ENCODE measurements around the gene ESAM.
A peak's percentile ranks its signal among the peaks of the same experiment; 100 is the strongest.

The ESAM gene

DNA sequence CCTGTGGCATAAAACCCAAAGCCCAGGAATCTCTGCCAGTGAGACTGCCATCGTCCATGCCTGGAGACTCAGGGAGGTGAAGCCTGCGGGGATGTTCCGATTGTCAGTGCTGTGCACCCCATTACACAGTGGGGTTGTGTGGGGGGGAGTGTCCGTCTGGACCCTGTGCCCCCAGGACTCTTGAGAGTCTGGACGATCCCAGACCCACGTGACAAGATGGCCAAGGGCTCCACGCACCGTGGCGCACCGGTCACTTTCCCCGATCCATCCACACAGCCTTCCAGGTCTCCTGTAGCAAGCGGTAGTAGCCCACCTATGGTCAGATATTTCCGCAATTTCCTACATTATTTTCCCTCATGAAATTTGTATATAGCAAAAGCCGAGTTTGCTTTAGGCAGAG, 43.3 kb downstream of the ESAM start:
- DNase-seq (ENCODE audit: low spot score), result no peak
- H3K4me3 ChIP-seq (ENCODE audit: severe bottlenecking), result no peak overlapping the region
- H3K9me3 ChIP-seq (ENCODE audit: severe bottlenecking), result no peaks in the 10 kb centered on the region
- no peaks in the 10 kb centered on the region for H3K36me3 ChIP-seq (ENCODE audit: low read depth)
- peaks cover 14% of the 10 kb centered on the region for H3K4me1 ChIP-seq (ENCODE audit: insufficient read depth, poor library complexity, severe bottlenecking)
- no peaks in the 10 kb centered on the region for H3K27me3 ChIP-seq (ENCODE audit: insufficient read depth, poor library complexity, severe bottlenecking)
- H3K27ac ChIP-seq (ENCODE audit: poor library complexity, severe bottlenecking), result no peak overlapping the region
- TF ChIP-seq, protein P1, sequence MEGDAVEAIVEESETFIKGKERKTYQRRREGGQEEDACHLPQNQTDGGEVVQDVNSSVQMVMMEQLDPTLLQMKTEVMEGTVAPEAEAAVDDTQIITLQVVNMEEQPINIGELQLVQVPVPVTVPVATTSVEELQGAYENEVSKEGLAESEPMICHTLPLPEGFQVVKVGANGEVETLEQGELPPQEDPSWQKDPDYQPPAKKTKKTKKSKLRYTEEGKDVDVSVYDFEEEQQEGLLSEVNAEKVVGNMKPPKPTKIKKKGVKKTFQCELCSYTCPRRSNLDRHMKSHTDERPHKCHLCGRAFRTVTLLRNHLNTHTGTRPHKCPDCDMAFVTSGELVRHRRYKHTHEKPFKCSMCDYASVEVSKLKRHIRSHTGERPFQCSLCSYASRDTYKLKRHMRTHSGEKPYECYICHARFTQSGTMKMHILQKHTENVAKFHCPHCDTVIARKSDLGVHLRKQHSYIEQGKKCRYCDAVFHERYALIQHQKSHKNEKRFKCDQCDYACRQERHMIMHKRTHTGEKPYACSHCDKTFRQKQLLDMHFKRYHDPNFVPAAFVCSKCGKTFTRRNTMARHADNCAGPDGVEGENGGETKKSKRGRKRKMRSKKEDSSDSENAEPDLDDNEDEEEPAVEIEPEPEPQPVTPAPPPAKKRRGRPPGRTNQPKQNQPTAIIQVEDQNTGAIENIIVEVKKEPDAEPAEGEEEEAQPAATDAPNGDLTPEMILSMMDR (IDR thresholded peaks at IDR 0.05; ENCODE audit: poor library complexity, severe bottlenecking), result no peak
- no peak for ATAC-seq (ENCODE audit: low read depth)

DNA sequence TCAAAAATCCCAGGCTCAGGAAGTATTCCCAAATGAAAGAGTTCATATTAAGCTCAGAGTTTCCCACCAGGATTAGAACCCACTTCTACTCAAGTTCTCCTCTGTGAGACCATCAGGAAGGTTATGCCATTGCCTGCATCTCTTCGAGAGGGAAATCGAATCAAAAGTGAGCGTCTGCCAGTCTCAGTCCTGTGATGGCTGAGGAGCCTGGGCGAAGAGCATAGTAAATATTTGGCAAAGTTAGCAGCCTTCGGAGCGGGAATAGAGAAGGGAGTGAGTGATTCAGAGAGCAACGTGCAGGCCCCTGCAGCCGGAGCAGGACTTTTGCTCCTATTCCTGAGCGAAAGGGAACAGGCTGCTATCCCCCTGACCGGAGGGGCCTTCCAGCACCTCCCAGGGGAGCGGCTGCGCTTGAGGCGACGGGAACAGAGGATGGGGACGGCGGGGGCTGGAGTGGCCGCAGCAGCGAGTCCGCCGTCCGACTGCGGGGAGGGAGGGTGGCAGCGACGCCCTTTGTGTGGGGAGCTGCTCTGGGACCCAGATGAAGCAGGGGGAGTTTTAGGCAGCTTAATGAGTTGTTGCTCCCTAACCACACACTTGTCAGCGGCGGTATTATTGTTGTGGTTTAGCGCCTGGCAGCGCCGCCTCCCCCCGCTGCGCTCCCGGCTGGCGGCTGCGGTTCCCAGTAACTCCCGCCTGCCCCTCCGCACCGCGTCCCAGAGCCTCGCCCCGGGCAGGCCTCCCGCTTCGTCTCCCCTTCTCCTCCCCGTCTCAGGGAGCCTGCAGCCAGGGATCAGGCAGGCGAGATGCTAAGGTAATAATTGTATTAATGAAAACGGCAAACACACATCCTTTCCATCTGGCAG, 44.1 kb downstream of the ESAM start:
- H3K4me3 ChIP-seq (ENCODE audit: severe bottlenecking), result peak overlapping the region; percentile 9
- peak overlapping the region; percentile 61 for H3K27ac ChIP-seq (ENCODE audit: poor library complexity, severe bottlenecking)
- peak; percentile 69 for ATAC-seq (ENCODE audit: low read depth)
- TF ChIP-seq, protein P1 (IDR thresholded peaks at IDR 0.05; ENCODE audit: poor library complexity, severe bottlenecking), result no peak
- peaks cover 14% of the 10 kb centered on the region for H3K4me1 ChIP-seq (ENCODE audit: insufficient read depth, poor library complexity, severe bottlenecking)
- no peaks in the 10 kb centered on the region for H3K36me3 ChIP-seq (ENCODE audit: low read depth)
- no peaks in the 10 kb centered on the region for H3K27me3 ChIP-seq (ENCODE audit: insufficient read depth, poor library complexity, severe bottlenecking)
- DNase-seq (ENCODE audit: low spot score), result no peak
- no peaks in the 10 kb centered on the region for H3K9me3 ChIP-seq (ENCODE audit: severe bottlenecking)

DNA sequence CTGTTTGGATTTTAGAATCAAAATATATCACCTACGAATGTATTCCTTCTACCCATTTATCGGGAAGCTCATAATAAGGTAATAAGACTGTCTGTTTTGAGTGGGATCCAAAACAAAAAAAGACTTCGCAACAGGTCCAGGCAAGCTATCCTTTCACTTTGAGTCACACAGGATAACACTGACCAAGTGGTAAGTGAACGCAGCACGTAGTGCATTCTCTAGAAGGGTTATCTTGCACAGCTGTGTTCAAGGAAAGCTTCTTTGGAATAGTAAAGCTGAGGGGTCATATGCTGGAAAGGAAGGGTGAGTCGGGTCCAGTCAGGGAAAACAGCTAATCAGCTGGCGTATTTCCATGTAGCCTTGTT, 44.7 kb downstream of the ESAM start:
- H3K9me3 ChIP-seq (ENCODE audit: severe bottlenecking), result no peaks in the 10 kb centered on the region
- H3K4me3 ChIP-seq (ENCODE audit: severe bottlenecking), result peak overlapping the region; percentile 9
- H3K27me3 ChIP-seq (ENCODE audit: insufficient read depth, poor library complexity, severe bottlenecking), result no peaks in the 10 kb centered on the region
- no peaks in the 10 kb centered on the region for H3K36me3 ChIP-seq (ENCODE audit: low read depth)
- peaks cover 14% of the 10 kb centered on the region for H3K4me1 ChIP-seq (ENCODE audit: insufficient read depth, poor library complexity, severe bottlenecking)
- DNase-seq (ENCODE audit: low spot score) (no peak), ATAC-seq (ENCODE audit: low read depth) (peak; percentile 85)
- H3K27ac ChIP-seq (ENCODE audit: poor library complexity, severe bottlenecking), result peak overlapping the region; percentile 61
- TF ChIP-seq, protein P1 (IDR thresholded peaks at IDR 0.05; ENCODE audit: poor library complexity, severe bottlenecking), result no peak

DNA sequence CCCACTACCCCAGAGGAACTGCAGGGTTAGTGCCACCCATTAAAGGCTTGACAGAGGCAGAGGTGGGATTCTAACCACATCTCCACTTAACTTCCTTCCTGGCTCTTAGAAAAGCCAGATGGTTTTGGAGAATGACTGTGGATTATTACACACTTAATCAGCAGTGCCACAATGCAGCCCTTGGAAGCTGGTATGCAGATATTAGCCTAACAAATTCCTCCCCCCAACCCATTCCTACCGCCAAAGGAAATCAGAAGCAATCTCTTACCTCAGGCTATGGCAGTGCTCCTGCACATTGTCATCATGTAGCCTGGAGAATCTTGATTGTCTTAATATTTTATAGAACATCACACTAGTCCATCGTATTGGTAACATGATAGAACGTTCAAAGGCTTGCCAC, 45.5 kb downstream of the ESAM start:
- Histone ChIP-seq H3K4me3 (ENCODE audit: severe bottlenecking) (no peak overlapping the region), H3K27ac (ENCODE audit: poor library complexity, severe bottlenecking) (peak overlapping the region; percentile 61), H3K36me3 (ENCODE audit: low read depth) (no peaks in the 10 kb centered on the region), H3K4me1 (ENCODE audit: insufficient read depth, poor library complexity, severe bottlenecking) (peaks cover 14% of the 10 kb centered on the region), H3K9me3 (ENCODE audit: severe bottlenecking) (no peaks in the 10 kb centered on the region), H3K27me3 (ENCODE audit: insufficient read depth, poor library complexity, severe bottlenecking) (no peaks in the 10 kb centered on the region)
- ATAC-seq (ENCODE audit: low read depth) (peak; percentile 47), DNase-seq (ENCODE audit: low spot score) (no peak)
- TF ChIP-seq, protein P1 (IDR thresholded peaks at IDR 0.05; ENCODE audit: poor library complexity, severe bottlenecking), result no peak

DNA sequence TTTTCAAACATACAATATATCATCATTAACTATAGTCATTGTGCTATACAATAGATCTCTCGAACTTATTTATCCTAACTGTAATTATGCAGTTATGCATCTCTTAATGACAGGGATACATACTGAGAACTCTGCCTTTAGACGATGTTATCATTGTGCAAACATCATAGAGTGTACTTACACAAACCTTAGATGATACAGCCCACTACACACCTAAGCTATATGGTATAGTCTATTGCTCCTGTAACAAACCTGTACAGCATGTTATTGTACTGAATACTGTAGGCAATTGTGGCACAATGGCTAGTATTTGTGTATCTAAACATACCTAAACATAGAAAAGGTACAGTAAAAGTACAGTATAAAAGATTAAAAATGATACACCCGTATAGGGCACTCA, 49.7 kb downstream of the ESAM start:
- TF ChIP-seq, protein P1 (IDR thresholded peaks at IDR 0.05; ENCODE audit: poor library complexity, severe bottlenecking), result no peak
- Histone ChIP-seq H3K27ac (ENCODE audit: poor library complexity, severe bottlenecking) (no peak overlapping the region), H3K36me3 (ENCODE audit: low read depth) (no peaks in the 10 kb centered on the region), H3K4me1 (ENCODE audit: insufficient read depth, poor library complexity, severe bottlenecking) (peaks cover 4% of the 10 kb centered on the region), H3K27me3 (ENCODE audit: insufficient read depth, poor library complexity, severe bottlenecking) (no peaks in the 10 kb centered on the region), H3K4me3 (ENCODE audit: severe bottlenecking) (no peak overlapping the region), H3K9me3 (ENCODE audit: severe bottlenecking) (no peaks in the 10 kb centered on the region)
- no peak for ATAC-seq (ENCODE audit: low read depth)
- no peak for DNase-seq (ENCODE audit: low spot score)

All from RWPE2 (cell line).